ENCODE measurements around the gene CDV3.

DNA sequence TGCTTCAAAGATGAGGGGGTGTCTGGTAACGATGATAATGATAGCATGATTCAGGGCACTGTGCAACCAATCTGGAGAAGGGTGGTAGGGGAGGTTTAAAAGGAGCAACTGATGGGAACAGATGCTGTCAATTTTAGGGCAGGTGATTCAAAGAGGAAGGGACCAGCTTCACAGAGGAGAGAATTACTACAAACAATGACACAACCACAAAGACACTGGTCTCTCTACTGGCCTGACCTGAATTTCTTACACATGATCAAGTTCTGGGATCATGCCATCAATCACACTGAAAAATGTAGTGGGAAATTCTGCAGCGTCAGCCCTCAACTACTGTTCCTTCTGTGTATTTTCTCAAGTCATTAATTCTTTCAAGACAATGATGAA lies 2.6 kb upstream of the CDV3 start:
- no peak for TF ChIP-seq EP300 (IDR thresholded peaks at IDR 0.05)
- TF ChIP-seq, protein P1, sequence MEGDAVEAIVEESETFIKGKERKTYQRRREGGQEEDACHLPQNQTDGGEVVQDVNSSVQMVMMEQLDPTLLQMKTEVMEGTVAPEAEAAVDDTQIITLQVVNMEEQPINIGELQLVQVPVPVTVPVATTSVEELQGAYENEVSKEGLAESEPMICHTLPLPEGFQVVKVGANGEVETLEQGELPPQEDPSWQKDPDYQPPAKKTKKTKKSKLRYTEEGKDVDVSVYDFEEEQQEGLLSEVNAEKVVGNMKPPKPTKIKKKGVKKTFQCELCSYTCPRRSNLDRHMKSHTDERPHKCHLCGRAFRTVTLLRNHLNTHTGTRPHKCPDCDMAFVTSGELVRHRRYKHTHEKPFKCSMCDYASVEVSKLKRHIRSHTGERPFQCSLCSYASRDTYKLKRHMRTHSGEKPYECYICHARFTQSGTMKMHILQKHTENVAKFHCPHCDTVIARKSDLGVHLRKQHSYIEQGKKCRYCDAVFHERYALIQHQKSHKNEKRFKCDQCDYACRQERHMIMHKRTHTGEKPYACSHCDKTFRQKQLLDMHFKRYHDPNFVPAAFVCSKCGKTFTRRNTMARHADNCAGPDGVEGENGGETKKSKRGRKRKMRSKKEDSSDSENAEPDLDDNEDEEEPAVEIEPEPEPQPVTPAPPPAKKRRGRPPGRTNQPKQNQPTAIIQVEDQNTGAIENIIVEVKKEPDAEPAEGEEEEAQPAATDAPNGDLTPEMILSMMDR (IDR thresholded peaks at IDR 0.05) = no peak
